NCI-H1048 (cell line): Measurements from ENCODE around the gene DIP2C.
"Not testable (repeated sequence)": the region's sequence is repeated elsewhere in the genome, so short reads cannot be mapped to it uniquely, and the experiment has no call there.

ENCODE experiments used
- DNase-seq: peaks from one replicate; lab custom pipeline; 2025; lab: John Stamatoyannopoulos, UW

DIP2C gene

GRCh38 chr10:595473-595872, 94.0 kb downstream of the DIP2C start:
- no peak for DNase-seq

GRCh38 chr10:594584-595270, 94.7 kb downstream of the DIP2C start:
- DNase-seq = no peak

DNA sequence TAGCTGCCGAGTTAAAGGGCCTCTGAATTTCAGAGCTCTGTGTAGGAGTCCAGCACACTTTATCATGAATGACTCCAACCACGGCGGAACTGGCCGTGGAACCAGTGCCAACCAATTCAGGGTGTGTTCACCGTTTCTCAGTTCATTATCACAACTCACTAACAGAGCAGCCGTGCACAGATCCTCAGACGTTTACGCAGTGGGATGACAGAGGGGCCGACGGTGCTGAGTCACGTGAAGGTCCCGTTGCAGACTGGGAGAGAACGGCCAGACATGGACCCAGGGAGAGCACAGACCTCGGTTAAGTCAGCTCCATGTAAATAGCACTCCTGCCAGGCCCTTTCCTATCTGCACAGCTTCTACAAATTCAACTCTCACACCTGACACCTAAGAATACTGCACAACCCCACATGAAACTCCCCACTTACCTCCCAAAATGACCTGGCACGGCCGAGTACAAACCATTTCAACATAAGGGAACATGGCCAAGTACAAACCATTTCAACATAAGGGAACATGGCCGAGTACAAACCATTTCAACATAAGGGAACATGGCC, 95.5 kb downstream of the DIP2C start:
- no peak for DNase-seq

DNA sequence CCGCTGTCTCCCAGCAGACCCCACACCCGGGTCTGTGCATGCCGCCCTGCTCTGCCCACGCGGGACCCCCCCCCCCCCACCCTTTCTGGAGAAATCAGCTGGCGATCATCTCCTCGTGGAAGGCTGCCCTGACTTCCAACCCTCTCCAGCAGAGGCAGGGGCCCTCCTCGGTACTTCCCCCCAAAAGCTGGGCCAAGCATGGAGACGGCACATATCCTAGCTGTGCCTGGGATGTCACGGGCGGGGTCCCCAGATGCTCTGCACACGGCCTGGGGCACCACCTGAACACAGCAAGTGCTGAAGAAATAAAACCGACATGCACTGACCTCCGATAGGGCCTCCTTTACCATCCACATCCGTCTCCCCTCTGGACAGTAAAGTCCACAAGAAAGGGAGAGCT, 96.0 kb downstream of the DIP2C start:
- no peak for DNase-seq

- DNase-seq = no peak
These were observed 96.5 kb downstream of the DIP2C start for GRCh38 chr10:593016-593415.

GRCh38 chr10:591646-592045, 97.8 kb downstream of the DIP2C start:
- DNase-seq = no peak

- no peak for DNase-seq
These were observed 98.7 kb downstream of the DIP2C start for GRCh38 chr10:590721-591120.

- DNase-seq = no peak
These were observed 99.3 kb downstream of the DIP2C start for GRCh38 chr10:589961-590680.

GRCh38 chr10:588246-589165, 101.0 kb downstream of the DIP2C start:
- DNase-seq = no peak

DNA sequence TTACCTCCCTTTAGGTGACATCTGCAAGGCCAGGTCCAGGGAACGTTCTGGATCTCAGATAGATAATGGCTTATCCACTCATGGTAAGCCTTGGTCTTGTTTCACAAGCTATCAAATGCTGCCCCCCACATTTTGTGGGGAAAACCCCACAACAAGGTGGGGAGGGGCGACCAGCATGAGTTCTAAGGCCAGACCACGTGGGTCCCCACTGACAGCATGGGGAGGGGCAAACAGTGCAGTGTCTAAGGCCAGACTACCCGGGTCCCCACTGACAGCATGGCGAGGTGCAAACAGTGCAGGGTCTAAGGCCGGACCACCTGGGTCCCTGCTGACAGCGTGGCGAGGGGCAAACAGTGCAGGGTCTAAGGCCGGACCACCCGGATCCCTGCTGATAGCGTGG, 102.8 kb downstream of the DIP2C start:
- DNase-seq = no peak

GRCh38 chr10:586151-586550, 103.3 kb downstream of the DIP2C start:
- DNase-seq = no peak

- DNase-seq = no peak
These were observed 104.0 kb downstream of the DIP2C start for GRCh38 chr10:585502-585901.

GRCh38 chr10:584497-585290, 104.8 kb downstream of the DIP2C start:
- not testable (repeated sequence) for DNase-seq

DNA sequence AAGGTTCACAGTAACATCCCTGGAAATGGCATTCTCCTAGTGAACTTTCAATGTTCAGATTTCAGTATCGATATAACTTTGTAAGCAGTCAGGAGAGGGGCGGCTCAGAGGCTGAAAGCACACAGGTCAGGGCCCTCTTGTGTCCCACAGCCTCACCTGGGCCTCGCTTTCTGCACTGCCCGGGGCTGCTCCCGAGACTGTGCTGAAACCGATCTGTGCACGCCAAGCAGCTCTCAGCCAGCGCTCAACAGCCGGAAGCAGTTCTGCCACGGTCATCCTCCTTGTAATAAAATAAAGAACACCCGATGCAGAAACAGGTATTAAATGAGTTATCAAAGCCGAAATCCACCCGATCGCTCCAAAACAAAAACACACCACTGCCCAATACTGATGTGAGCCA, 106.0 kb downstream of the DIP2C start:
- DNase-seq = no peak

GRCh38 chr10:581776-582330, 107.6 kb downstream of the DIP2C start:
- DNase-seq = no peak

GRCh38 chr10:580778-581177, 108.7 kb downstream of the DIP2C start:
- no peak for DNase-seq

GRCh38 chr10:576130-576465, 113.4 kb downstream of the DIP2C start:
- no peak for DNase-seq

DNA sequence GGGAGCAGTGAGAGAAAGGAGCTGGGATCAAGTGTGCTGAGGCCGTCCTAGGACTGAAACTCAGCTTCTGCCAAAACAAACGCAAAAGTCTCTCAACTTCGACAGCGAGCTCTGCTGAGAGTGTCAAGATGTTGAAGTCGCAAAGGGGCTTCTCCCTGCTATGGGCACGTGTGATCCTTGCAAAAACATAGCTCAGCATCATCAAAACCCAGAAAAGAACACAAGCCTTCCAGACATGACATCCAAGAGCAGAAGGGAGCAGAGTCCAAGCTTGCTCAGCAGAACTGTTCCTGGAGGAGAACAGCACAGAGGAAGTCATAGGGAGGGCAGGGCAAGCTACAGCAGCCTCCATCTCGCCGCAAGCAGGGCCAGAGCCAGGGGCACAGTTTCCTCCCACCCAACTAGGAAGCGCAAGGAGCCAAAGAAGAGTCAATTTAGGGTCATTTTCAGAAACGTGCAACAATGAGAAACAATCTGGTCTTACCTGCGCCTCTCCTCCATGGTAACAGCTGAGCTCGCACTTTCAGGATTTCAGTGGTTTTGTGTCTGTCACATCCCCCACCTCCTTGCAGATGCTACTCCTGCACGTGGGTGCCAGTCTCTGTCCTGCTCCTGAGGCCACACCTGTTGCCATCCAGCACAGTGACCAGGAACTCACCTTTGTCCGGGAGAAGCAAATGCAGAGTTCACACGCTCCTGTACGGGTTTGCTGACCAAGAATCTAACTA, 113.9 kb downstream of the DIP2C start:
- DNase-seq = no peak

DNA sequence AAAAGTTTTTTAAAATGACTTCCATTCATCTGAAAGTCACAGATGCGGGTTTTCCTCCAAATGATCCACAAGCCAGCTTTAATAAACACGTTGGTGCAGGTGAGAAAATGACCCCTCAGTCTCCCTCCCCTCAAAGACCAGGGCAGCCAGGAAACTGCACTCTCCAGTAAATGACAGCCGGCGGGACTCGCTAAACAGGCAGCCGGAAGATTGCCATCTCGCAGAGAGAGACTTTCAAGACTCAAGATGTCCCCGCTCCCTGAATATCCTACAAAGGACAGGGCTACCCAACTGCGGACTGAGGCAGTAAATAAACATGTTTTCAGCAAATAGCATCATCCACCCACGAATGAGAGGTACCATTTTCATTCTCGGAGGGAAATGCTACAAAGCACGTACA, 116.8 kb downstream of the DIP2C start:
- DNase-seq = no peak

- DNase-seq = no peak
These were observed 117.6 kb downstream of the DIP2C start for GRCh38 chr10:571688-572451.
